Measurements from ENCODE around the gene CCDC69.
"Not testable (repeated sequence)": the region's sequence is repeated elsewhere in the genome, so short reads cannot be mapped to it uniquely, and the experiment has no call there.

The CCDC69 gene, protein sequence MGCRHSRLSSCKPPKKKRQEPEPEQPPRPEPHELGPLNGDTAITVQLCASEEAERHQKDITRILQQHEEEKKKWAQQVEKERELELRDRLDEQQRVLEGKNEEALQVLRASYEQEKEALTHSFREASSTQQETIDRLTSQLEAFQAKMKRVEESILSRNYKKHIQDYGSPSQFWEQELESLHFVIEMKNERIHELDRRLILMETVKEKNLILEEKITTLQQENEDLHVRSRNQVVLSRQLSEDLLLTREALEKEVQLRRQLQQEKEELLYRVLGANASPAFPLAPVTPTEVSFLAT

DNA sequence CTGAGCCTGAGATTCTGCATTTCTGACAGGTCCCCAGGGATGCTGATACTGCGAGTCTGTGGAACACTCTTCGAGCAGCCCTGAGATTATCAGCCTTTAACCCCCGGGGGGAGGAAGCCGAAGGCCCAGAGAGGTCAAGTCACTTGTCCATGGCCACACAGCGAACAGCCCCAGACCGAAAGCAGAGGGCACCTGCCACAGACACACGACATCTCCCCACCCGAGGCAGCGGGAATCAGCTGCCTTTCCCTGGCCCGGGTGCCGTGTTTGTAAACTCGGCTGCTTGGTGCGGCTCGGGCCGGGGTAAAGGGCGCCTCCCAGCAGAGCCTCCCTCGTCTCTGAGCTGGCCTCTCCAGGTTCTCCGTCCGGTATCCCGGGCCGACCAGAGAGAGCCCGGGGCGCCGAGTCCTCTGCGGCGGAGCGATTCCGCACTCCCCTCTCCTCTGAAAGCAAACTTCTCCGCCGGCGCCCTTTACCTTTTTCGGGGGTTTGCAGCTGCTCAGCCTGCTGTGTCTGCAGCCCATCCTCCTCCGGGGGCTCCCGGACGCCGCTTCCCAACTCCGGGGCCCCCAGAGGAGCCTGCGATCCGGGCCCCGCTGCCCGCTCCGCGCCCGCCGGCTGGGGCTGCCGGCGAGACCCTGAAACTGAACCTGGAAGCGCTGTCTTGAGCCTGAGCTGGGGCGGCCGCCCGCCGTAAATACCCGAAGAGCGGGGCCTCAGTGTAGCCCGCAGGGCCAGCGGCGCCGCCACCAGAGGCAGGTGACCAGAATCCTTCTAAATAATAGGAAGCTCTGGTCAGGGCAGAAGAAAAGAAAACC lies at the start of gene CCDC69:
Gene CCDC69, minus strand, starts transcription at position 646 of the 818 bp plus-strand sequence. Its CDS starts 122 bp downstream, at position 524.
- DNase-seq (ENCODE audit: low spot score) (peak; percentile 20), FAIRE-seq (no peak)

DNA sequence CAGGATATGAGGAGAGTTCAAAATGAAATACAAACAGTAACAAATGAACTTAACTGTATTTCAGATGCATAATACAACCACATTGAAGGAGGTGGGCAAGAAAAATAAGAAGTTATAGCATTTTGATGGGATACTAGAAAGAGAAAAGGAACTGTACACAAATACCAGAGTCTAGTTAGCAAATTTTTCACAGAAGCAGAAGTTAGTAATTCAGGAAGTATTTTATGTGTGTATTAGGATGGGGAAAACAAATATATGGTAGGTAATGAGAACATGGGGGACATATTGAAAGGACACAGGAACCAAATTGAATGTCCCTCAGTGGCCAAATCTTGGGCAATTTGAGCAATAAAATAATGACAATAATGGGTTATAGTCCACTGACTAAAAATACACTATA lies 47.4 kb upstream of the CCDC69 start:
- no peak for DNase-seq (ENCODE audit: low spot score)
- no peak for FAIRE-seq

DNA sequence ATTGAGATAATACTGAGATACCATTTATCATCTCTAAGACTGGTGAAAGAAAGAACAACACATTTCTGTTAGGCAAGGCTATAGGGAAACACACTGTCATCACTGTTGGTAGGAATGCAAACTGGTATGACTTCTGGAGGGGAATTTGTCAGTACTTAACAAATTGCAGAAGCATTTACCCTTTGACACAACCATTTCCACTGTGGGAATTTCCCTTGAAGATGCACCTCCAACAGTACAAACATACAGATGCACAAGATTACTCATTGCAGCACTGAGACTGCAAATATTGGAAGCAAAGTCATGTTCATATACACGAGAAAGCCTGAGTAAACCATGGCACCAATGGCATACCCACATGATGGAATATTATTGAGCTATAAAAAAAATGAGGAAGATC lies 46.7 kb upstream of the CCDC69 start:
- peak; percentile 35 for DNase-seq (ENCODE audit: low spot score)
- FAIRE-seq, result no peak

DNA sequence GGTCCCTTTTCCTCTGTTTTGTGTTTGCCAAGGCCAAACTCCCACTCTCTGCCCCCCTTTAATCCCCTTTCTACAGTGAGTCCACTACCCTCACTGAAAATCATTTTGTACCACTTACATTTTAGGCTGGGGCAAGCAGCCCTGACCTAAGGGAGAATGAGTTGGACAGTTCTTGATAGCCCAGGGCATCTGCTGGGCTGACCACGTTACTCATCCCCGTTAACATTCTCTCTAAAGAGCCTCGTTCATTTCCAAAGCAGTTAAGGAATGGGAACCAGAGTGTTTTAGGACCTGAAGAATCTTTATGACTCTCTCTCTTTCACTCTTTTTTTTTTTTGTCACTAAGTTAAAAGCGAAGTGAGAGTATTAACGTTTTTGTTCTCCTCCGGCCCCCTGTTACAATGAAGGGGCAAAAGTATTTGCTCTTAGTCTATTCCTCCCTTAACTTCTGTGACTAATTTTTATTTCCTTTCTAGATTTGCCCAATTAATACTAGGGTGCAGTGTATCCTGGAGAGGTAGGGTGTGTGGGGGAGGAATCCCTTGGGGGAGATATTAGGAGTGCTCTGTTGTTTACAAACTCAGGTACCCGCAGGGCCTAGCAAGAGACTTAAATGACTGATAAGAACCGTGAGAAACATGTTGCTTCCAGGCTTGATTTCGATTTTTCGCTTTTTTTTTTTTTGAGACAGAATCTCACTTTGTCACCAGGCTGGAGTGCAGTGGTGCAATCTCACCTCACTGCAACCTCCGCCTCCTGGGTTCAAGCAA lies 43.8 kb upstream of the CCDC69 start:
- DNase-seq (ENCODE audit: low spot score) (no peak), FAIRE-seq (no peak)

DNA sequence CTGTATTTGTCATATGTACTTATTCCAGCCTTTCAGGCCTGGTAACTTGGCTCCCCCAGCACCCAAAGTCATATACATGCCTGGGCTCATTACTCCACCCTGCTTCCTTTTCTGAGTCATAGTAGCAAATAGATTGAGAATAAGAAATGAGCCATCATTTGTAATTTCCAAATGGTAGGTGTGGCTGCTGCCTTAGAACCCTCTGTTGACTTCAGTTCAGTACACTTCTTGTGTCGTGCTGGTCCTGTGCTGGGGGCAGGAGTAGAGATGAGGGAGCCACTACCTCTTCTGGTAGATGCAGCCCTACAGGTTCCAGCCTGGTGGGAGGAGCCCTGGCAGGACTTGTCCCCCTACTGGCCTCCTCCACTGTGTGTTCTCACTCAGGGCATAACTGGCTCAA lies 40.2 kb upstream of the CCDC69 start:
- FAIRE-seq, result no peak

DNA sequence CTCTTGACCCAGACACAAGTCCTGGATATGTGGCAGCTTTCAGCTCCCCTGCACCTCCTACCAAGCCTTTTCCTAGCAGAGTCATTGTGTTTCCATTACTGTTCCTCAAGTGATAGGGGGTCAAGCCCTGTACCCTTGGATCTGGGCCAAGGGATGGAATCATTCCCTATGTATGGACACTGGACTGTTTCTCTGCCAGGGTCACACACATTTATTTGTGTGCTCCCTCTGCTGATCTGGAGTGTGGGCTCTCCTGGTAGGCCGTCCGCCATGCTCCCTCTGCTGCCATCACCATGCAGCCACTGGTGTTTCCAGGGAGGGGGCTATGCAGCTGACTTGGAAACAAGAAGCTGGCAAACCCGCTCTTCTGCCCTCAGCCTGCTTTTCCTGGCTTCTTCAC lies 38.6 kb upstream of the CCDC69 start:
- DNase-seq (ENCODE audit: low spot score) (no peak), FAIRE-seq (no peak)

More for the DNA sequence above, 40.2 kb upstream of the CCDC69 start:
- no peak for DNase-seq (ENCODE audit: low spot score)

DNA sequence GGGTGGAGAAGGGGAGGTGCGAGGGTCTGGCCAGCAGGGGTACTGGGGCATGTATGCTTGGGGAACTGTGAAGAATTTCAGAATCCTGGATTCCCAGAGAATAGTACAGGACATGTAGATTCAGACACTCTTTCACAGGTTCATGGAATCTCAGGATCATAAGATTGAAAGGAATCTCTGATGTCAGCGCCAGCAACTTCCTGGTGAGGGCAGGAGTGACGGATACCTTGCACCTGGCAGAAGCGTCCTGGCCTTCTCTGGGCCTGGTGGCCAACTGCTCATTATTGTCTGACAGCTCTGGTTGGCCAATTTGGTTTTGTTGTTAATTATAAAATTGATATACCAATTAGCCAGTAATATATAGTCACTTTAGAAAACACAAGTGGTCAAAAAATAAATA lies 36.0 kb upstream of the CCDC69 start:
- no peak for DNase-seq (ENCODE audit: low spot score)
- no peak for FAIRE-seq

DNA sequence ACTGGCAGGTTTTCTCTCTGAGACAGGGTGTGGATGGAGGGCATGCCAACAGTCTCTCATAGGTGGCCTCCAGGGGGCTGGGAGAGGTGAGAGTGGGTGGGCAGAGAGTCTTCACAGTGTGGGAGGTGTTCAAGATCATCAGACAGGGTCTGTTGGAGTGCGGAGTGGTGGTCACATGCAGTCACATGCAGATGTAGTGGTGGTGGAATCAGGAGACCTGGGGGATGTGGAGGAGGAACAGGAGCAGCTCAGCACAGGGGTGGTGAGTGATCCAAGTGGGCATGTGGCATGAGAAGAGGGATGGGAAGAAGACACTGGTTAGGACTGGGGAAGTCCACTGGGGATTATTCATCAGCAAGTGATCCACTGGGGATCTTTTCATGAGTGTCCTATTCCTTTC lies 34.9 kb upstream of the CCDC69 start:
- DNase-seq (ENCODE audit: low spot score), result no peak
- FAIRE-seq, result no peak

DNA sequence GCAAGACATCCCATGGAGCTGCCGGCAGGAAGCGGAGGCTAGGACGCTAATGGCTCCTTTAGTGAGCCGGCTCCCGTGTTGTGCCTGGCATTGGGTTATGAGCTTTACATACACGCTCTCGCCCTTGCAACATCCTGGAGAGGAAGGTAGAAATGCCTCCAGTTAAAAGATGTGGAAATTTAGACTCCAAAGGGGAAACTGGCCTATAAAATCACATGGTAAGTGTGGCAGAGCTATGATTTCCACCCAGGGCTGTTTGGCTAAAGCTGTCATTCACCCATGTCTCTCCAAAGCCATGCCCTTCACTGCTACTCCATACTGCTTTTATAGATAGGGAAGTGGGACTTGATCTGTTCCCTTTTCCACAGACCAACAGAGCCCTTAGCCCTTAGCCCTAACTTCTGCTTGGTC lies 34.3 kb upstream of the CCDC69 start:
- DNase-seq (ENCODE audit: low spot score), result no peak
- FAIRE-seq, result no peak

DNA sequence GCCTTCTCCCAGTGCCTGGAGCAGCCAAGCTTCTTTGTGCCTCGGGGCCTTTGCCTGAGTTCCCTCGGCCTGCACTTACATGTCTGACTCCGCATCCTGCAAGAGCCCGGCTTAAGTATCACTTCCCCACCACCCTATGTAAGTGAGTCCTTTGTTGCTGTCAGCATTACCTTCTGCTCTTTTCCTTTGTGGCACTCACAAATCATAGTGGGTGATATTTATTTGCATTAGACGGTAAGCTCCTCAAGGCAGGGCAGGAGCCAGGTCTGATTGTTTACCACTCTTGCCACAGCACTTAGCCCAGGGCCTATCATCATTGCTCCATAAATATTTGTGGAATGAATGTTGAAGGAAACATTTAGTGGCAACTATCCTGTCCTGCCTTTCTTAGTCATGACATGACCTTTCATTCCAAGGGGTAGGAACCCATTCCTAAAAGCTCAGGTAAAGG lies 33.9 kb upstream of the CCDC69 start:
- DNase-seq (ENCODE audit: low spot score) (no peak), FAIRE-seq (no peak)

DNA sequence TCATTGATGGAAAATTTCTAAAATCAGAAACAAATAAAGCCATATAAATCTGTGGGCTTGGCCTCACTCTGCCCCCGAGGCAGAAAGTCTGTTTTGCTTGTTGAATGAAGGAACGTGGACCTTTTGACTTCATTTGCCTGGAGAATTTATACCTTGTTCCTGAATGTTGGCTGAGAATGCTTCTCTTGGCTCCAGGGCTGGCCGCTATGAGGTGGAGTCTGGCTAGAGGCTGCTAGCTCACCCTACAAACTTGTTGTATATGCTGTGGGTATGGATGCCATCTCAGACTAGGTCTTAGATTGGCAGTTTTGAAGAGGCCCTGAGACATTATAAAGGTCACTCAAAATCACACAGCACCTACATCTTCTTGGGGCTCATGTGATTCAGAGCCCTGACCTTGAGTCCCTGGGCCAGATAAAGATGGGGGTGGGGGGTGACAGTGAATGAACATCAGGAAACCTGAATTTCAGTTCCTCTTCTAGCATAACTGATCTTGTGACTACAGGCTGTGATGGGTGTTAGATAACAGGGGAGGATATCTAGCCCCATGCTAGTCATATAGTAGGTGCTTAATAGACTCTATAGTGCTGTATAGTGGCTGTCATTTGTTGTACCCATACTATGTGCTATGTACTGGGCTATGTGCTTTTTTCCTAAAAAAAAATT lies 31.9 kb upstream of the CCDC69 start:
- no peak for DNase-seq (ENCODE audit: low spot score)
- FAIRE-seq, result no peak

DNA sequence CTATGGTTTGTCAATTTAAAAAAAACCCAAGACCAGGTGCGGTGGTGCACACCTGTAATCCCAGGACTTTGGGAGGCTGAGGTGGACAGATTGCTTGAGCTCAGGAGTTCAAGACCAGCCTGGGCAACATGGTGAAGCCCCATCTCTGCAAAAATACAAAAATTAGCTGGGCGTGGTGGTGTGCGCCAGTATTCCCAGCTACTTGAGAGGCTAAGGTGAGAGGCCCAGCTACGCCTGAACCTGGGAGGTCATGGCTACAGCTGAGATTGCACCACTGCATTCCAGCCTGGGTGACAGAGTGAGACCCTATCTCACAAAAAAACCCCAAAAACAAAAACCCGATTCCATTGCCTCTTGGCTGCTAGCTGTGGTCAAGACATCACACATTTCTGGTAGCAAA lies 31.1 kb upstream of the CCDC69 start:
- DNase-seq (ENCODE audit: low spot score); FAIRE-seq: not testable (repeated sequence)

DNA sequence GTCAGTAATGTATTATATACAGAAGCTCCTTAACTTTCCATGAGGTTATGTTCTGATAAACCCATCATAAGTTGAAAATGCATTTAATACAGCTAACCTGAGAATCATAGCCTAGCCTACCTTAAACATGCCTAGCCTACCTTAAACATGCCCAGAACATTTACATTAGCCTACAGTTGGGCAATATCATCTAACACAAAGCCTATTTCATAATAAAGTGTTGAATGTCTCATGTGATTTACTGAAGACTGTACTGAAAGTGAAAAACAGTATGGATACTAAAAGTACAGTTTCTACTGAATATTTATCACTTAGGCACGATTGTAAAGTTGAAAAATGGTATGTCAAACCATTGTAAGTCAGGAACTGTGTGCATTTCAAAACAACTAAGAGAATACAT lies 30.7 kb upstream of the CCDC69 start:
- DNase-seq (ENCODE audit: low spot score), result no peak
- FAIRE-seq, result no peak

DNA sequence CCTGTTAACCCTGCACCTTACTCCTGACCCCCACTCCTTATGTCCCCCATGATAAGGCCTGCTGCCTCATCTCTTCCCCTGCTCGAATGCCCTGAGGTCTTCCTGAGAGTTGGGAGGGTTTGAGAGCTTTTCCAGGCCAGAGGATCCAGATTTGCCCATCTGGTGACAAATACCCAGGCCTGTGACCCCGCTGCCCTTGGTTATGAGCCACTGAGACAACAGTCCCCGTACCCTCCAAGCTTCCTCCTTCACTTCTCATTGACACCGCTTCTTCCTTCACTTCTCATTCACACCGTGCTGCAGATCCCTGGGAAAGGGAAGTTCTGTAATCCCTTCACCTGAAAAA lies 29.7 kb upstream of the CCDC69 start:
- FAIRE-seq, result no peak
- DNase-seq (ENCODE audit: low spot score), result no peak

DNA sequence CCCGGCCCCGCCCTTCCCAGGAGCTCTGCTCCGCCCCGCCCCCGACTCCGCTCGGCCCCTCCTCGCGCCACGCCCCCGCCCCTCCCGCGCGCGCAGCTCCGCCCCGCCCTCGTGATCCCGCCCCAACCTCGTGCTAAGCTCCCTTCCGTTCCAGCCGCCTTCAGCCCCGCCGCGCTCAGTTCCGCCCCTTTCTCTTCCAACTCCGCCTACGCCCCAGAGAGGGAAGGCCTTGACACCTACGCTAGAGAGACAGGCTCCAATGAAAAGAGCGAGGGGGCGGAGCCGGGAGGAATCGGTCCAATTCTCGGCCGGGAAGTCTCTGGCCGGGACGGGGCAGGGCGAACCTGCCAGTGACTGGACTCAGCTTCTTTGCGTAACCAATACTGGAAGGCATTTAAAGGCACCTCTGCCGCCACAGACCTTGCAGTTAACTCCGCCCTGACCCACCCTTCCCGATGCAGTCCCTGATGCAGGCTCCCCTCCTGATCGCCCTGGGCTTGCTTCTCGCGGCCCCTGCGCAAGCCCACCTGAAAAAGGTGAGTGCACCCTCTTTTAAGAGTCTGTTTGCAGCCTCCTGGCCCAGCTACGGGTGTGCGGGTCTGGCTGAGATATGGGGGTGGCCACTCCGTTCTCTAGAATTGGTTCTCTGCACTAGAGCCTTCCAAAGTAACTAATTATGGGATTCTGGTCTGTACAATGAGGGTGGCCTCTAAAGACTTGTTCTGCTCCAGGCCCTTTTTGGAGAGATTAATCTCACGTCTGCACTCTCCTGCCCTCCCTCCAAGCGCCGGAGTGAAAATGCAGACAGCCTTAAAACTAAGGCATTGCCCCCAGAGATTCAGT lies 29.1 kb upstream of the CCDC69 start, which contains the start of gene GM2A:
Gene GM2A, plus strand, starts transcription at position 424 of the 843 bp plus-strand sequence. Its CDS starts 32 bp downstream, at position 456.
- FAIRE-seq, result peak; percentile 89

DNA sequence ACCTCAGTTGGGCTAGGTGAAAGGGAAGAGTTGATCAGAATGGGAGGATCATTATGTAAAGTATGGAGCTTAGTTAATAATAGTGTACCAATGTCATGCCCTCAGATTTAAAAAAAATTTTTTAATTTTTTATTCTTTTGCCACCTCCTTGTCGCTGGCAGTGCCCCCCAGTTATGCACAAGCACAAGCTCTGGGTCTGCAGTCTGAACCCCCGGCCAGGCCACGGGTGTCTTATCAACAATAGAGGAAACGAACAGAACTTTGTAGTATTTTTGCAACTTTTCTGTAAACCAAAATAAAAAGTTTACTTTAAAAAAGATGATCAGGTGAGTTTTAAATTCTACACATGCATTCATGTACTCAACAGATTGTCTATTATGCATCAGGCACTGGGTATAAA lies 27.7 kb upstream of the CCDC69 start:
- FAIRE-seq (no peak), DNase-seq (ENCODE audit: low spot score) (no peak)

More for the DNA sequence above, 29.1 kb upstream of the CCDC69 start, which contains the start of gene GM2A:
- peak; percentile 98 for DNase-seq (ENCODE audit: low spot score)

DNA sequence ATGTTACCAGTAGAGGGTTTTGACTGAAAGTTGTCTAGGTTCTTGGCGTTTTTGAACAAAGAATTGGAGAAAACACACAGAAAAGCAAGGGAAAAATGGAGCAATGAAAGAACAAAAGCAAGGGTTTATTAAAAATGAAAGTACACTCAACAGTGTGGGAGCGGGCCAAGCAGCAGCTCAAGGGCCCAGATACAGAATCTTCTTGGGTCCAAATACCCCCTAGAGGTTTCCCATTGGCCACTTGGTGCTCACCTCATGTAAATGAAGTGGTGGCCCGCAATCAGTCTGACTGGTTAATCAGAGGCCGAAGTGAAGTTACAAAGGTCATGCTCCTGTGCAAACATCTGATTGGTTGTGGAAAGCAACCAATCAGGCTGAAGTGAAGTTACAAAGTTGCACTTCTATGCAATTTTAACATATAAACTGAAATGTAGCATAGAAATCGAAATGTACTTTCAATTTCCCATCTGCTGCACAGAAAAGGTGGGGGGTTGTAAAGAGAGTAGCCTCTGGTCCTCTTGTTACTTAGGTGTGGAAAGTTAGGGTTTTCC lies 27.2 kb upstream of the CCDC69 start:
- FAIRE-seq (no peak), DNase-seq (ENCODE audit: low spot score) (no peak)

DNA sequence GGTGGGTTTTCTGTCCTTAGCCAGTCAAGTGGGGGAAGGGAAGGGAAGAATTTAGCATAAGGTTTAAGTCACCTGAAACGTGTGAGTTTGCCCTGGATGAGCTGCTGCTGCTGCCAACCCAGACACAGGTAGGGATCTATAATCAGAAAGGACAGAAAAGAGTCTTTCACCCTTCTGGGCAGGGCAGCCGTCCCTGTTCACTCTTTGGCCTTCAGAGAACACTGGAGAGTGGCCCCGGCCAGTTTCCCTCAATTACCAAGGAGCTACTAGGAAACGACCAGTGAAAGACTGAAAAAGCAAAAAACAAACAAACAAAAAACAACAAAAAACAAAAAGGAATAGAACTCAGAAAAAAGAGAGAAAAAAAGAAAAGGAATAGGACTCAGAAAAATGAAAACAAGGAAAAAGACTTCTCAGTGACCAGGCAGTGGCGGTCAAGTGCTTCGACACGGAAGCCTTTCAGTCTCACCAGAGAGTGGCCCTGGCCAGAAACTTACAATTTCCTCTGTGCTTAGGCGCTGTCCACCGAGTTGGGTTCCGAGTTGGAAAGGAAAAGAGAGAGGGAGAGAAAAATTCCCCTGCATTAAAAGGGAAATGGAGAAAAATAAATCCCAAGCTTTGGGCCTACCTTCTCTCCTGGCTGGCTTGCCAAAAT lies 26.6 kb upstream of the CCDC69 start:
- FAIRE-seq (no peak), DNase-seq (ENCODE audit: low spot score) (no peak)

DNA sequence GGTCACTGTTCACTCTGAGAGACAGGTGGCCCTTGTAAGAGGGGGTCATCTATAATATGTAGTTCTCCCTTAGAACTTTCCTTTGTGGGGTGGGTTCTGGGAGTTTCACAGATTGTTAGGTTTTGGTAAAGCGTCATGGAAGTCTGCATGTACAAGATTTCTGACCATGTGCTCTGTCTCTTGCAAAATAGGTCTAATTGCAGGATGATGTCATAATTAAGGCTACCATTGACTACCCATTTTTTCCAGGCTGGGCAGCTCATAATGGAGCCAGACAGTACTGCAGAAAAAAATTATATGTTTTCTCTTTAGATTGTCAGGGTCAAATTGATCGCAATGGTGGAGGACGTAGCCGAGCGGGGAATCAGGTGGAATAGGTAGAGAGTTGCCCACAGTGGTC lies 25.4 kb upstream of the CCDC69 start:
- DNase-seq (ENCODE audit: low spot score), result no peak

DNA sequence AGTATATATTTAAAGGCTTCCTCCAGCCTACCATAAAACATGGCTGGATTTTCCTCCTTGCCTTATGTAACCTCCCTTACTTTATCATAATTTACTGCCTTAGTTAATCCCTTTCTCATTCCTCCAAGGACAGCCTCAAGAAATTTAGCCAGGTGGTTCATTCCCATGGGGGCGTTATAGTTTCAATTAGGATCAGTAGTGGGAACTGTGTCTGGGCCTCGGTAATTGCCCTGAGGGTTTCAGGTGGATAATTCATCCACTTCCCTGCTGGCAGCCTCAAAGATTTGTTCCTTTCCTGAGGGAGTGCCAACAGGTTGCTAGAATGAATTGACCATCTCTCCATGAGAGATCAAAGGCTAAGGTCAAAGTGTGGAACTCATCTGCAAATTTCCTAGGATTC lies 24.8 kb upstream of the CCDC69 start:
- FAIRE-seq (no peak), DNase-seq (ENCODE audit: low spot score) (no peak)

More for the DNA sequence above, 25.4 kb upstream of the CCDC69 start:
- no peak for FAIRE-seq

Measured in RCC 7860 (cell line).